ENCODE measurements around the gene OSBPL6. TPM values are rescaled to one million over a fixed set of nuclear protein-coding genes. Genes with fewer than 3 reads are reported as not detected.
A peak's percentile ranks its signal among the peaks of the same experiment; 100 is the strongest.

Gene OSBPL6
- total RNA-seq, 1 donor from 2014 or later, result 3.4 TPM

DNA sequence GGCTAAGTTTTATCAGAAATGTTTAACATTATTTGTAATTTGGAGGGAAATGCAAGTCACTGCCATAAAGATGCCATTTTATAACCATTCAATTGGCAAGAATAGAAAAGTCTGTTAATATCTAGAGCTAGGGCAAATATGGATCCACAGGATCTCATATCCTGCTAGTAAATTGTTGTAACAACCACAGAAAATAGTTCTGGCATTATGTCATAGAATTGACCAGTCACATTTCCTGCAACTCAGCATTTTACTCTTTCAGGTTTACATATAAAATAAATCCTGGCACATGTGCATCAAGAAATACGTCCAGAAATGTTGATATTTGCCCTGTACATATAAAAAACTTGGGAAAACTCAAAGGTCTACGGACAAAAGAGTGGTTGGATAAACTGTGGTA, 32.9 kb downstream of the OSBPL6 start:
- DNase-seq (ENCODE audit: missing footprints) (no peak), ATAC-seq (no peak)
- intact Hi-C loops (cut with DNase I), result no loop called here

DNA sequence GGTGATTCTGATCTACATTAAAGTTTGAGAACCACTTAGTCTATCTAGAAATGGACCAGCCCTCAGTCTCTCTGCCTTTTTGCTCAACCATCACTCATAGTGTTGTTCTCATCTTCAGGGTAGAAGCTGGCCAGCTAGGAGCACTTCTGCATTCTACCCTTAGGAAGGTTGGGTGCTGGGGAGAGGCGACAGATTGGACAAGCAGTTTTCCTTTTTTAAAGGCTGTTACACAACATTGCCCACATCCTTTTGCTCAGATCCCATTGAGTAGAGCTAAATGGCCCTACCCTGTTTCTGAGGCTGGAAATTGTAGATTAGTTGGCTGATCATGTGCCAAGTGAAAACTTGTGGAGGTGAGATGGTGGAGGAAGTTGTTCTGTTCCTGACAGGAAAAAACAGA, 35.6 kb downstream of the OSBPL6 start:
- ATAC-seq (peak; percentile 26), DNase-seq (ENCODE audit: missing footprints) (no peak)
- intact Hi-C loops (cut with DNase I), result no loop called here

DNA sequence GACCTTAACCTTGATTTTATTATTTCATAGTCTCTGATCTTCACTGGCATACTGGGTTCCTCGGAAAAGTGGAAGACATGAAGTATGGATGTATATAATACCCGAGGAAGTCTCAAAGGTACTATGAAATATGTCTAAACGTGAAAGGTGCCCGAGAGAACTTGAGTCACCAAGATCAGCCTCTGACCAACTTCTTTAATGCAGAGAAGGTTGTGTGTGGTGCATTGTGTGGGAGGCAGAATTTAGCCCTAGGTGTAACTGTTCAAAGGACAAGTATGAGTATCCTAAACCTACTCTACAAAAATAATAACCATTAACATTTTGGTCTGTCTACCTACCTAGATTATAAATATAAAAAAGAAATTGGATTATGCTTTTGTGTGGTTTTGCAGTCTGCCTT, 36.1 kb downstream of the OSBPL6 start:
- no peak for ATAC-seq
- no peak for DNase-seq (ENCODE audit: missing footprints)
- intact Hi-C loops (cut with DNase I), result no loop called here

DNA sequence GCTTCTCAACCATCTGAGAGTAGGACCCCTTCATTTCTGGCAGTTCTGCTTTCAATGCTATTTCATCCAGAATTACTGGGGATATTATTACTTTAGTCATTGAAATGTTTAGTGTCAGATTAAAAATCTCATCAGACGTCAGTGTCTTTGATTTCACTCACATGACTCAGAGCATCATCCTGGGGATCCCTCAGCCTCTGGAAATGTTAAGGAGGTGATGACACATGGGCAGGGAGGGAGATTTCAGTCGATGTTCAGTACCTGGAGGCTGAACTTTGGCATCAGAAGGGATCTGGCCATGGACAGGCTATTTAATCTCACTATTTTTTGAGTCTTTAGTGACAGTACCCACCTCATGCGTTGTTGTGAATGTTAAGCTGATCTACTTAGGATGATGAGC, 39.1 kb downstream of the OSBPL6 start:
- ATAC-seq (no peak), DNase-seq (ENCODE audit: missing footprints) (no peak)
- intact Hi-C loops (cut with DNase I), result no loop called here

DNA sequence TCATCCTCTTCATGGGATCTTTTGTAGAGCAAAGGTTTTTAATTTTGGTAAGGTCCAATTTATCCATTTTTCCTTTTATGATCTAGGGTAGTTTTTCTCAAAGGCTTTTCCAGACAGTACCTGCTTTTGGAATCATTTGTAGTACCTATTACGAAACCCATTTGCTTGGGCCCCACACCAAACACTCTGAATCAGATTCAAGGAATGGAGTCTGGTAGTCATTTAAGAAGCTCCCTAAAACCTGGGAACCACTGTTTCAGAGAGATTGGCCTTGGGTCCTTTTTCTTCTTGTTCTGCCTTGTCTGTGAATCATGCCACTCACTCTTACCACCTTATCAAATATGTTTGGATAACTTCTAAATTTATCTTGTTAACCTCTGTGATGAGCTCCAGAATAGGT, 40.3 kb downstream of the OSBPL6 start:
- DNase-seq (ENCODE audit: missing footprints), result no peak
- intact Hi-C loops (cut with DNase I), result no loop called here
- ATAC-seq, result no peak

DNA sequence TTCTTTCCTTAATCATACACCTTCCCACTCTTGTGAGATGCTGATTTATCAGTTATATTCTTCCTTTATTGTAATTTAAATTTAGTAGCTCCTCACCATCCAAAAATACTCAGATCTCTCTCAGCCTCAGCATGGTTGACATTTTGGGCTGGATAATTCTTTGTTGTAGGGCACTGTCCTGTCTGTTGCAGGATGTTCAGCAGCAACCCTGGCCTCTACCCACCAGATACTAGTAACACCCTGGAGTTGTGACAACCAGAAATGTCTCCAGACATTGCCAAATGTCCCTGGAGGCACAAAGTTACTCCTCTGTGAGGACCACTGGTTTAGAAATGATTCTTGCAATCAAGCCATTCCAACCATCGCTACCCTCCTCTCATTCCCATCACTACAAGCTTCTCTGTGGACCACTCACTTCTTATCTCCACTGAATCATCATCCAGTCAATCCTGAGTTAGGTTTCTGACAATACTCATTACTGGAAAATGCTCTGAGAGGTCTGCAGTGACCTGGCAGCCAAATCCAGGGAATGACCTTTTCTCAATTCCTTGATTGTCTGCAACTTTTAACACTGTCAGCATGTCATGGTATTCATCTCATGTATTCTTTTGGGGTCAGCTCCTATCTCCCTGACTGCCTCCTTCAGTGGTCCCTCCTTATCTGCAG, 43.3 kb downstream of the OSBPL6 start:
- no peak for DNase-seq (ENCODE audit: missing footprints)
- ATAC-seq, result no peak
- intact Hi-C loops (cut with DNase I), result no loop called here

DNA sequence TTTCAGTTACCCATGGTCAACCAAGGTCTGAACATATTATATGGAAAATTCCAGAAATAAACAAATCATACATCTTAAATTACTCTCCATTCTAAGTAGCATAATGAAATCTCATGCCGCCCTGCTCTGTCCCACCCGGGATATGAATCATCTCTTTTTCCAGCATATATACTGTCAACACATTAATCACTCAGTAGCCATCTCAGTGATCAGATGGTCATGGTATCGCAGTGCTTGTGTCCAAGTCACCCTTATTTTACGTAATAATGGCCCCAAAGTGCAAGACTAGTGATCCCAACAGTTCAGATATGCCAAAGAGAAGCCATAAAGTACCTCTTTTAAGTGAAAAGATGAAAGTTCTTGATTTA, 43.8 kb downstream of the OSBPL6 start:
- DNase-seq (ENCODE audit: missing footprints) (no peak), ATAC-seq (no peak)
- intact Hi-C loops (cut with DNase I), result no loop called here

DNA sequence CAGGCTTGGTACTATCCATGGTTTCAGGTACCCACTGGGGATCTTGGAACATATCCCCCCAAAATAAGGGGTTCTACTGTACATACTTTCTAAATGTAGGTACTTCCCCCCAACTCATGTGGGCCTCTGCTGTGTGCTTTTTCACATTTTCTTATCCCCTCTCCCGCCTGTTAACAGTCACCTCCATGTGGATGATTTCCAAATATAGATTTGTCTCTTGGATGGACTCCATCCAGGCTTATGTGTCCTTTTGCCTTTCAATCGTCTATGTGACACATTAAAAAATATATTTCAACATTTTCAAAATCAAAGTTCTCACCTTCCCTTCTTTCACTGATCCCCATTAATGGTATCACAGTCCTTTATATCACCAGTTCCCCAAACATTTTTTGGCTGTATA, 44.4 kb downstream of the OSBPL6 start:
- DNase-seq (ENCODE audit: missing footprints) (no peak), ATAC-seq (no peak)
- intact Hi-C loops (cut with DNase I), result no loop called here

DNA sequence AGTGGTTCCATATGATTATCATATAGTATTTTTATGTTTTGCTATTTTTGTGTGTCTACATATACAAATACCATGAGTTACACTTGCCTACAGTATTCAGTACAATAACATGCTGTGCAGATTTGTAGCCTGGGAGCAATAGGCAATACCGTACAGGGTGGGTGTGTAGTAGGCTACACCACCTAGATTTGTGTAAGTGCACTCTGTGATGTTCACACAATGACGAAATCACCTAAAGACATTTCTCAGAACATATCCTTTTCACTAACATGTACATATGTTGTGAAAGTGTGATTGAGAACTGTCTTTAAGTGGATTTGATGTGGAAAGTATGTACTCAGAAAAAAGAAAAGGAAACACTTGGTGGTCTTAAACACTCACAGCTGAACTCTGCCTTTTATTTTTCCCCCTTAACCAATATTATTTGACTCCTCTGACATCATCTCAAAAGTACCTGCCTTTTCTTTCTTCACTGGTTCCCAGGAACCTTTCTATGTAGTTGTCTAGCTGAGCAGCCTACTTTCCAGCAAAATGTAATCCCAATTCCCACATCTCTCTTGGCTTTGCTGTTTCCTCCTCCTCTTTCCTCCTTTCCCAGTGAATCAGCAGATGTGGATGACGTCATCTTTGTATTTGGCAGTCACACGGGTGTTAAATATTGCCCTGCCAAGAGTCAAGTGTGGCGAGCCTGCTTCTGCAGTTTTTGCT, 47.7 kb downstream of the OSBPL6 start:
- DNase-seq (ENCODE audit: missing footprints) (peak; percentile 51), ATAC-seq (peak; percentile 83)
- intact Hi-C loops (cut with DNase I), result no loop called here

DNA sequence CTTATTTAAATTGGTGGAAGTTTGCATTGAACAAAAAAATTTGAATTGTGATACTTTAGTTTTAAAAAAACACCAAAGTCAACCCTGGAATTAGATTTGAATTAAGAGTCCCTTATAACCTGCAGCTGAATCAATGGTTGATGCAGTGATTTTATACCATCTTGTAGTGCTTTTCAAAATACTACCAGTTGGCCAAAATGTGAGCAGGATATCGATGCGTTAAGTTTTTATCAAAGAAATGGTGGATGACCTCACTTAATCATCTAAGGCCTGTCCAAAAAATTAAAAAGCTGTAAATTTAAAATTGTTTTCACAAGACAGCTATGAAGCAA, 48.2 kb downstream of the OSBPL6 start:
- intact Hi-C loops (cut with DNase I), result no loop called here
- DNase-seq (ENCODE audit: missing footprints), result no peak
- ATAC-seq, result no peak

DNA sequence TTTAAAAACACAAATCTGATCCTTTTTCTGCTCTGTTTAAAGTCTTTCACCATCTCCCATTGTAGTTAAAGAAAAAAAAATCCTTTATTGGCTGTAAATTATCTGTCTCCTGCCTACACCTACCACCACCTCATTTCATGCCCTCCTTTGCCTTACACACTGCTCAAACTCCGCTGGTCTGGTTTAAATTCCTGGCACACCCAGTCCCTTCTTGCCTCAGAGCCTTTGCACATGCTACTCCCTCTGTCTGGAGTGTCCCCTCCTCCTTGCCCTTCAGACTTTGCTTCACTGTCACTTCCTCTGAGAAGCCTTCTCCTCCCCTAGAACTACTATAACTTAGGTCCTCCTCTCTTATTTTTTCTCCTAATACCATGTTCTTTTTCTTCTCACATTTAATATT, 49.6 kb downstream of the OSBPL6 start:
- ATAC-seq, result no peak
- intact Hi-C loops (cut with DNase I), result no loop called here
- no peak for DNase-seq (ENCODE audit: missing footprints)

DNA sequence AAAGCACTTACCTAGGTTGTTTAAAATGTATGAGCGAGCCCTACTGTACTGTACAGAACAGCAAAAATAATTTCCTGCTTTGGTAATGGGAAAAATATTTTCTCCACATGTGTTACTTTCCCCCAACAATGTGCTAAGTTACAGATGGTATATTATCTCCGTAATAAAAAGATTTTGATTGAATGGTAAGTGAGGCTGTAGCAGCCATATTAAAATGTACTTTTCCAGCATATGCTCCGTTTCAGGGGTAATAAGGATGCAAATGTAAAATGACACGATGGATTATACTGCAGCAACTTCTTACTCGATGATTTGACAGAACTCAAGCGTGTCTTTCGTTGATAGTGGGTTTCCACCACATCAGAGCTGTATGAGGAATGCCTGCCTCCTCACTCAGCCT, 50.5 kb downstream of the OSBPL6 start:
- intact Hi-C loops (cut with DNase I), result no loop called here
- DNase-seq (ENCODE audit: missing footprints) (no peak), ATAC-seq (no peak)

DNA sequence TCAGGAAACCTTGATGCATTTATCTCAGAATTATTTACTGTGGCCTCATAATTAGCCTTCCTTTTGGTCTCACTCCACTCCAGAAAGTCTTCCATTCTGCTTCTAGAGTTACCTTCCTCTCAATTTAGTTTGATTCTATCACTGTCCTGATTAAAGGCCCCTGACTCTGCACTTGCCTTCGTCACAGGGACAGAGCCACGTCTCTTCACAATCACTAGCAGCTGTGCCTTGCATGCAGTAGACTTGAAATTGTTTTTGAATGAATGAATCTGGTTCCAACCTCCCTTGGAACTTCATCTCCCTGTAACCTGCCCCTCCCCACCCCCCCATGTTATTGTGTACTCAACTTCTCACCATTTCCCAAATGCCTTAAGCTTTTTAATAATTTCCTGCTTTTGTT, 52.4 kb downstream of the OSBPL6 start:
- no peak for ATAC-seq
- intact Hi-C loops (cut with DNase I), result no loop called here
- DNase-seq (ENCODE audit: missing footprints), result no peak

DNA sequence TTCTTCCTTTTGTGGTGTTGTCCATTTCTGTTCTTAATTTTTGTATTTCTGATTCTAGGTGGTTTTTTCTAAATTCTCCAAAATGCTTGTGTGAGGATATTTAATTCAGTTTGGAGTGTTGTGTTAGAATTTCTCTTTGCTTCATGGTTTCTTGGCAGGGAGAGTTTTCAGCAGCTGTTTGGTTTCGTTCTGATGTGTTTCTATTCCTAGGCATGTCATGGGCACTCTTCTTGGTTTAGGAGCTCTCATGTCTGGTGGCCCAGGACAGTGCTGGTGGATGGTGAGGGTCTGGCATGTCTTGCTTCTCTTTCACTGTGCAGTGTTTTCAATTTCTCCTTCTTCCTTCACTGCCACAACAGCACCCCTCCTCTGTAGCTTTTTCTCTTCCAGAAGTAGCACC, 52.9 kb downstream of the OSBPL6 start:
- peak; percentile 21 for ATAC-seq
- DNase-seq (ENCODE audit: missing footprints), result no peak
- intact Hi-C loops (cut with DNase I), result no loop called here

DNA sequence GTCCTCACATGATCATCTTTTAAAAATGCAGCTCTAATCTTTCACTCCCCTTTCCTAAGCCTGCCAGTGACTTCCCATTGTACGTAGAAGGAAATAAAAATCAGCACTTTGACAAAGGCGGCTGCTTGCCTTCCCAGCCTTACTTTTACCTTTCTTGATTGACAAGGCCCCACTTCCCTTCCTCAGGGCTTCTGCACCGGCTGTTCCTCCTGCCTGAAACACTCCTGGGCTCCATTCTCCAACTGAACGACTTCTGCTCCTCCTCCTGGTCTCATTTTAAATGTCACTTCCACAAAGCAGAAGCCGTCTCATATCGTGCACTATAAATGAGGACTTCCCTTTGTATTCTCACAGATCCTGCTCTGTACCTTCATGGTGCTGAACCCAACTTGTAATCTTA, 56.1 kb downstream of the OSBPL6 start:
- intact Hi-C loops (cut with DNase I), result no loop called here
- no peak for DNase-seq (ENCODE audit: missing footprints)

DNA sequence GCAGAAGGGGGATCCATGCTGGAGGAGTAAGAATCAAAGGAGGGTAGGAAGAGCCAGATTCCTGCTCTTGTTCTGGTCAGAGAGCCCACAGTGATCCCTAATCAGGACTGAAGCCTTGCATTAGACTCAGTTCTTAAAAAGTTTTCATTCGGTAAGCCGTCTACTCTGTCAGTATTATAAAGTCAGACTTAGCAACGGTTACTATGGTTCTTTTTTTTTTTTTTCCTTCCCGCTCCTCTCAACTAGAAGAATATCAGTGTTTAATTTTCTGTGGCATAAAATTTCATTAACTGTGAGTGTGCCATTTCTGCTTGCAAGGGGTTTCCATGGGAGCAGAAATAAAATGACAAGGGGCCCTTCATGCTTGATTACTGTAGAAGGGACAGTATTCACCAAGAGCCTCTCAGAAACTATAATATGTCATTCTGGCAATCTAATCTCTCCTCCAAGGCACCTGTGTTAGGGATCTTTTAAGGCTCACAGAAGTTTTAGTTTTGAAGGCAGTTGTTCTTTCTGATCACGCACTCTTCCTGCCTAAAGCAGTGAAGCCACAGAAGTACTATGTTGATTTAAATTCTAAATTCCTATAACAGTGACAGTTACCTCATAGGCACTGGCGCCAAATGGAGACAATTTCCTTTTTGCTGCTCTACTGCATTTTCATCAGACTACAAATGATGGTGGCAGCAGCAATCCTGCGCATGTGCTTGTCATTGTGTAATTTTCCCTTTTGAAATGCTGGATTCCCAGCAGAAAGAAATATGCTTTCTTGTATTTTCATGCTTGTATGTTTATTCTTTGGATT, 57.0 kb downstream of the OSBPL6 start:
- intact Hi-C loops (cut with DNase I), result no loop called here
- DNase-seq (ENCODE audit: missing footprints) (no peak), ATAC-seq (no peak)

More for the DNA sequence above, 56.1 kb downstream of the OSBPL6 start:
- ATAC-seq, result peak; percentile 29

DNA sequence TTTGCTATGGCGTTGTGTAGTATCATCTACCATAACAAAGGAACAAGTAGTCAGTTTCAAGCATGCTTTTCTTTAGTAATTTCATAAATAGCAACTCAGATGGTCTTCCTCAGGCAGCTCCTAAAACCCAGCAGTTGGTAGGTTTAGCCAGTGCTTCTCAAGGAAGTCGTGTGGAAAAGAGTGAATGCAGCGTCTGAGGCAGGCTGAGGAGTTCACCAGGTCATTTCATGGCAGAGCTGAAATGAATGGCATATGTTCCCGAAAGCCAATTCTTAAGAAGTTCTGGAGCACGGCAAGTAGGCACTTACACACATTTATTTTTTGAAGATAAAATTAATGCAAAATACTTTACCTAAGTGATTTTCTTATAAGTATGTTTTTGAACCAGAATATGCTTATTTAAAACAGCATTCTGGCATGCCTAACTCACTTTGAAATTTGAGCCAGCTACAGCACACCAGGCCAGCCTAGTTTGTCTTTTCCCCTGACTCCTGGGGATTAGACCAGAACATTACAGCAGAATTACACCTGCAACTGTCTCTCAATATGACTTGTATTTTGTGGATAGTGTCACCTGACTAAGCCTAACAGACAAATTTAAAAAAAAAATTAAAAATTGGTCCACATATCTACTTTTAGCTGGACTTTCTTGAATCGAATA, 62.2 kb downstream of the OSBPL6 start:
- intact Hi-C loops (cut with DNase I), result no loop called here
- ATAC-seq (no peak), DNase-seq (ENCODE audit: missing footprints) (no peak)

DNA sequence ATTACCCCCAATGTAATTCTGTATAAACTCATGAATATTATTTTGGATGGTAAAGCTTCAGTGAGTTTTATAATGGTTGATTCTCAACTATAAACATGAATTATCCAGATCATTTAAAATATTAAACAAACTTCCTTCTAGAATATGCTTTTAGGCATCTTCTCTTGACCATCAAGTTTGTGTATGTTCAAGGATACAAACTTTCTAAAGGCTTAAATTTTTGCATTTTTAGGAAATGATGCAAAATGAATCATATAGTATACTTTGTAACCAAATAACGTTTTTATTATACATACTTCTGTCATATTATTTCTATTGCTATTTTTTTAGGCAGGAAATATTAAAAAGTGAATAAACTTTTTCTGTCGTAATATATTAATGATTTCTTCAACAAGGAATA, 62.8 kb downstream of the OSBPL6 start:
- intact Hi-C loops (cut with DNase I), result no loop called here
- DNase-seq (ENCODE audit: missing footprints) (no peak), ATAC-seq (no peak)

DNA sequence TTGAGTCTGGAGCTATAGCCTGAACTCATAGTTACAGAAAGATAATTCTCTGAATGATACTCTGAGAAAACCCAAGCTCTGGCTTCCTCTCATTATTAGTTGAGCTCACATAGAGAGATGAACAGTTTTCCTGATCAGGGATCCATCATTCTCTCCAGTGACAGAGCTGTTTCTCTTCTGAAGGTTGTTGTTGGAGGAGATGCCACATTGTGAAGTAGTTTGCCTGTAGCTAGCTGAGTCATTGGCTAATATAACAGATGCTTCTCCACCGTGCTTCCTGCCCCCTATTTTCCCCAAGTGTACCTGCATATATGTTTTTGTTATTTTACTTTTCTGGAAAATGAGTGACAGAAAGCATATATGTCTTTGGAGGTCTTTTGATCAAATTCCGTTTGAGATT, 64.6 kb downstream of the OSBPL6 start:
- ATAC-seq, result no peak

More for the DNA sequence above, 64.6 kb downstream of the OSBPL6 start:
- no peak for DNase-seq (ENCODE audit: missing footprints)
- intact Hi-C loops (cut with DNase I), result no loop called here

All from Right ventricle myocardium inferior (tissue), 1 donor.